ENCODE data around the gene KDELR3.

The KDELR3 gene

DNA sequence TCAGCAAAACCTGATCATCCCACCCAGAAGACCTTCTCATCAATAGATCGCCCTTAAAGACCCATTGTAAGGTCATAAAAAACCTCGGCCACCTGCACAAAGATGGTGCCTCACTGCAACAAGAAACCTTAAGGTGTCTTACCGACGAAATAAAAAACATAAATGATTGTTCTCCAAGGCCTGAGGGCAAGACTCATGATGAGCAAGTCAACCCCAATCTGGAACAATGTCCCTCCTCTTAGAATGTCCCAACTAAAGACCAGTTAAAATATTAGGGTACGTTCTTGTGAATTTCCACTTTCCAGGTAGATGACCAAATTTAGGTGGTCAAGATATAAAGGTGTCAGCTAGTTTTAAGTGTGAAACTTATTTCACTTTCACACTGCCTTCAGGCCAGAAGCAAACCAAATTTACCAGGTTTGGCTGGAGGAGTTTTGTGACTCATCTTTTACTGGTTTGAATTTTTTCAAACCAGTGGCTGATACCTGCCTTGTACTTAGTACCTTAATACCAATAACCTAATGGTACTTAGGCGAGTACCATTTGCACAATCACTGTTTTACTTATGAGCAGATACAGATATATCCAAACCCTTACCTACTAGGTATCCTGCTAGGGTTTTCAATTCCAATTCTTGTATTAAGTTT, 14.9 kb downstream of the KDELR3 start:
- no peak for DNase-seq (ENCODE audit: low read depth in 2 of 2)

GRCh38 chr22:38484244-38484643, 16.3 kb downstream of the KDELR3 start:
- no peak for DNase-seq (ENCODE audit: low read depth in 2 of 2)

- no peak for DNase-seq (ENCODE audit: low read depth in 2 of 2)
Observed at GRCh38 chr22:38485783-38486182, 17.9 kb downstream of the KDELR3 start.

- DNase-seq (ENCODE audit: low read depth in 2 of 2): no peak
Observed at GRCh38 chr22:38487946-38488345, 20.1 kb downstream of the KDELR3 start.

DNA sequence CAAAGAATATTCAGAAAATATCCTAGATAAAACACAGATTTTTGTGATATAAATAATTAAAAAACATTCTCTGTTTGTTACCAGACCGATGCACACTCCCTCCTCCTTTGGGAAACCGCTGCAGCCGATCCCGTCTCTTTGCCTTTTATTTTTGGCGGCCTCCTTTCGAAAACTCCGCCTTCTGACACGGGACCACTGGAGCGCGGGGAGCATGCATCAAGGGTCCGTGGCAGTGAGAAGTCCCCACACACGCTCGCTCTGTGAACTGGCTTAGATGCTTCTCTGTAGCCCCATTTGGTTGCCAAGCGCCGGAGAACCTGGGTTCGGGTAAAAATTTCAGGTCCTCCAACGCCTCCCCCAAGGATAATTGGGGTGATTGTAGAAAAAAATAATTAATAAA, 21.2 kb downstream of the KDELR3 start:
- DNase-seq (ENCODE audit: low read depth in 2 of 2): no peak

DNA sequence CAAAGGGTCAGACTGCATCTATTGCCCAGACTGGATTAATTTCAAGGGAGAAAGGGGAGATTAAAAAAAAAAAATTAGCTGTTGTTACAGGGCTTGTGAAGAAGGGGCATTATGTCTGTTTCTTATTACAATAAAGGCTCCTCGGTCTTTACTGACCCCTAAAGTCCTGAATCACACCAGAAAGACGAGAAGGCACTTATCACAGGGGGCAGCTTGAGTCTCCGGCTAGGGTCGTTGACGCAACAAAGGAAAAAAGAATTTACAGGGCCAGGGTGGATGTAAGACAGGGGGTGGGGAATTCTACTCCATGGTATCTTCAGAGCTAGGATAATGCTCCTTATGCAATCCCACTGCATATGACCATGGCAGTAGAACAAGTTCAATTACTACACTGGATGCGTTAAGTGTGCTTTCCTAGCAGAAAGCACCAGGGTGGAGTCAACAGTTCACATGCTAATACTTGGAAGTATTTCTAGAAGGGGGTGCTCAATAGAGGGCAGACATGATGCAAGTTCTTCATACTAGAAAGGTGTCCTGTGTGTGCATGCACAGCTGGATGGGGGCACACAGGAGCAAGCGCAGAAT, 21.8 kb downstream of the KDELR3 start:
- no peak for DNase-seq (ENCODE audit: low read depth in 2 of 2)

DNA sequence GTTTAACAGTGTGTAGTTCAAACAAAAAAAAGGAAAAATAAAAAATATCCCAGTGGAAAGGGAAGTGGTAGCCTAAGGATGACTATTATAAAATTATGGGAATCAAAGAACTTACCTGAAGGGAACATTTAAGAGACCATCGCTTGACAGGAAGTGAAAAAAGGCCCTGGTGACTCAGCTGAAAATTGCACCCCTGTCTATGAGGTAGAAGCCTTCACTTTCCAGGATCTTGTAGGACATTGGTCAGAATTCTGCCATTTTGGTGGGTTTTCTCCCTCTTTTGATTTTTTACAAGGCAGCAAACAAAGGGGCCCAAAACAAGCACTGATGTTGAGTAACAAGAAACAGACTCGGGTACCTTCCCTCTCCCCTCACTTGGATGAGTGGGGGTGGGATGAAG, 22.6 kb downstream of the KDELR3 start:
- DNase-seq (ENCODE audit: low read depth in 2 of 2): no peak

DNA sequence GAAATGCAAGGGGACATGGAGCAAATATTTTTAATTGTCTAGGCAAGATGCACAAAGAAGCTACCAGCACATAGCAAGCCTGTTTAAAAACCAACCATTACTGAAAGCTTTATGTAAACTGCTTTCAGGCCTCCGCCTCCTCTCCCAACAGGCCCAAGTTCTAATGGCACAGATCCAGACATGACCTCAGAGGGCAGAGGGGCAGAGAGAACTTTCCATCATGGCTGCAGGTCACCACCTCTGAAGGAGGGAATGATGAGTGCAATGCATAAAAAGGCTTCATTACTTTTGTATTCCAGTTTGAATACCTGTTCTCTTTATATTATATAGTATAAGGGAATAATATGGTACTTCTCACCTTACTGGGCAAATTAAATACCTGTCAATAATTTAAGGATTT, 23.0 kb downstream of the KDELR3 start:
- no peak for DNase-seq (ENCODE audit: low read depth in 2 of 2)

GRCh38 chr22:38491707-38492348, 23.9 kb downstream of the KDELR3 start:
- DNase-seq (ENCODE audit: low read depth in 2 of 2): no peak

- DNase-seq (ENCODE audit: low read depth in 2 of 2): no peak
Observed at GRCh38 chr22:38494498-38494897, 26.6 kb downstream of the KDELR3 start.

- DNase-seq (ENCODE audit: low read depth in 2 of 2): no peak
Observed at GRCh38 chr22:38494939-38495338, 27.0 kb downstream of the KDELR3 start.

DNA sequence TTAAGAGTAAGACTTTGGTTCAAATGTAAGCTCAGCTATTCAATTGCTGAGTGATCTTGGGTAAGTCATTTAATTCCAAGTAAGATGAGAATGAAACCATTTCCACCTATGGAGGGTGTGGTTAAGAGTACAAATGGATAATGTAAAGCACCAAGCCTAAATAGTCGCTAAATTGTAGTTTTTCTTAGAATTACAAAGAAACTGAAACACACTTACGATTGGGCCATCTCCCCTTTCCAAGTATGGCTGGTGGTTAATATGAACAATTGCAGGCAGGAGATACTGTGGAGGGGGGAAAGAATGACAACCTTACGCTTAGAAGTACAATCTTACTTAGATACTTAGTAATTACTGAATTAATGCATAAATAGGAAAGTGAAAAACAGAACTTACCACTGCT, 30.0 kb downstream of the KDELR3 start:
- no peak for DNase-seq (ENCODE audit: low read depth in 2 of 2)

- no peak for DNase-seq (ENCODE audit: low read depth in 2 of 2)
Observed at GRCh38 chr22:38501797-38502672, 34.1 kb downstream of the KDELR3 start.

GRCh38 chr22:38503021-38503420, 35.1 kb downstream of the KDELR3 start:
- DNase-seq (ENCODE audit: low read depth in 2 of 2): no peak

- peak; percentile 26 to 47 for DNase-seq (ENCODE audit: low read depth in 2 of 2)
Observed at GRCh38 chr22:38504731-38505540, 37.0 kb downstream of the KDELR3 start.

GRCh38 chr22:38505541-38506117, 37.7 kb downstream of the KDELR3 start:
- peak; percentile 50 to 58 for DNase-seq (ENCODE audit: low read depth in 2 of 2)

- peak; percentile 82 to 96 for DNase-seq (ENCODE audit: low read depth in 2 of 2)
Observed at GRCh38 chr22:38506118-38506962, 38.4 kb downstream of the KDELR3 start, which contains the start of gene DDX17. Gene DDX17, minus strand, starts transcription at chr22:38506311.

DNA sequence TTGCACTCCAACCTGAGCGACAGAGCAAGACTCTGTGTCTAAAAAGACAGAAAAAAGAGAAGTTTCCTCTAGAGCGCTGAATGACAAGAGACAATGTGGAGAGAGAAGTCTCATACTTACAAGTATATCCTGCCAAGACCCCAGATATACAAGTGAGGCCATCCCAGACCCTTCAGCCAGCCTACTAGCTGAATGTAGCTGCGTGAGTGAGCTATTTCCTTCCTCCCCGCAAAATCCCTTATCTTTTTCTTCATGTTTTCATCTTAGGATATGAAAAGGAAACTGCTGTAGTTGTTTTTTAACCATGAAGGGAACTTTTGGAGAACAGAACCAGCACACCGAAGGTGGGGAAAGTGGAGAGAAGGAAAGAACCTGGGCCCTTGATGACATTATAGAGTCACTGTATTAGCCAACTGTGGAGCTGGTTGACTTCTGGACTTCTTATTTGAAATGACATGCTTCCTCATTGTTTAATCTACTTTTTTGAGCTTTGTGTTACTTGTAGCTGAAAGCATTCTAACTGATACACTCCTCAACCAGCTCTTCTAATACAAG, 42.6 kb downstream of the KDELR3 start:
- DNase-seq (ENCODE audit: low read depth in 2 of 2): no peak

DNA sequence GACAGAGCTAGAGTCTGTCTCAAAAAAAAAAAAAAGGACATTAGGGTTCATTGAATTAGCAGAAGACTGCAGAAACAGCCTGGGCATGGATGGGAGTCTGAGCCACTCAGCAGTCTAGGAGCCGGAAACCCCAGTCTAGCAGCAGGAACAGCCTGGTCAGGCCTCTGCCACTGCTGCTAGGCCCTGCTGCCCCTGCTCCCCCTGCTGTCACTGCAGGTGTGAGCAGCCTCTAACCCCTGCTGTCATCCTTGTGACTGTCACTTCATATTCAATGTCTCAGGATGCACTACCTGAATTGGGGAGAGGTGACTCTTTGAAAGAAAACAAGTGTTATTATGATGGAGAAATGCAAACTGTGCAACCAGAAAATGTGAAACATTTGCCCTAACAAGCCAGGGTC, 45.2 kb downstream of the KDELR3 start:
- no peak for DNase-seq (ENCODE audit: low read depth in 2 of 2)

DNA sequence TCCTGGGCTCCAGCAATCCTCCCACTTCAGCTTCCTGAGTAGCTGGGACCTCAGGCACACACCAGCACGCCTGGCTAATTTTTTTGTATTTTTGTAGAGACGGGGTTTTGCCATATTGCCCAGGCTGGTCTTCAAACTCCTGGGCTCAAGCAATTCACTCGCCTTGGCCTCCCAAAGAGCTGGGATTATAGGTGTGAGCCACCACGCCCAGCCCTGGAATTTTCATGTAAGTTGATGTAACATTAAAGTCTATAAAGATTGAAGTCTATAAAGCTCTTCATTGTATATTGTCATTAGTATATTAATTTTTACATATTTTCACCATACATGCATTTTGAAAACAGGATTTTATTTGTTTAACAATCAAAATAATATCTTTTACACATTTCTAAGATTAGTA, 50.7 kb downstream of the KDELR3 start:
- DNase-seq (ENCODE audit: low read depth in 2 of 2): no peak
